B cell (primary cell): ENCODE data around the gene KIAA0825. TPM values are rescaled to one million over a fixed set of nuclear protein-coding genes. Genes with fewer than 3 reads are reported as not detected.

Experiments
- ATAC-seq: fragments of 200-7000 bp; cut with Tn5 transposase; one replicate; pipeline ENCODE4 v1.10.0; 2021; ENCODE audit warnings: low read depth, mild to moderate bottlenecking, moderate number of reproducible peaks, moderate library complexity
- CTCF ChIA-PET: fragments of 350-600 bp; sonication (Branson Sonifier 250); formaldehyde crosslinking; loops from one replicate; lab custom pipeline; 2021; ENCODE audit warnings: antibody characterized with exemption, inconsistent platforms; lab: Charles Lee
- POLR2A ChIA-PET: fragments of 350-600 bp; sonication (Branson Sonifier 250); formaldehyde crosslinking; loops from one replicate; lab custom pipeline; 2021; ENCODE audit warnings: antibody characterized with exemption; lab: Charles Lee
- DNase-seq: peaks from one replicate; pipeline ENCODE4 v3.0.0; 2013
- H2AFZ ChIP-seq: 2 replicates; pipeline ENCODE4 v1.6.1; 2012; ENCODE audit warnings: mild to moderate bottlenecking, low read depth, low read length; ENCODE audit not compliant: insufficient read depth, poor library complexity, severe bottlenecking
- H3K27ac ChIP-seq, 2 donors: 1 replicate in 1 of 2; 2 replicates in 1 of 2; pipeline ENCODE4 v1.5.1; 2012 to 2013; ENCODE audit warnings: low read length in 2 of 2, mild to moderate bottlenecking in 2 of 2, moderate library complexity in 1 of 2
- H3K27me3 ChIP-seq, 4 experiments: fragments of 200-600 bp in 1 of 4; sonication (generic) in 1 of 4; replicated peaks in 1 of 4; 1 replicate in 2 of 4; 2 replicates in 2 of 4; pipeline versions ENCODE4 v1.6.1 to v1.7.0; 2013 to 2016; ENCODE audit warnings: low read length in 3 of 4, mild to moderate bottlenecking in 2 of 4, mixed read lengths in 1 of 4, moderate library complexity in 1 of 4; ENCODE audit not compliant: insufficient read depth in 4 of 4, control insufficient read depth in 3 of 4; ENCODE audit errors: control extremely low read depth in 1 of 4
- H3K36me3 ChIP-seq, 2 experiments: replicated peaks in 1 of 2; 1 replicate in 1 of 2; 2 replicates in 1 of 2; pipeline versions ENCODE4 v1.6.1 to v1.7.1; 2013; ENCODE audit warnings: low read length in 1 of 2; ENCODE audit not compliant: insufficient read depth in 2 of 2, control insufficient read depth in 1 of 2; ENCODE audit errors: control extremely low read depth in 1 of 2, extremely low read depth in 1 of 2
- H3K4me1 ChIP-seq, 2 donors: fragments of 200-600 bp in 1 of 2; sonication (generic) in 1 of 2; 1 replicate in 1 of 2; 2 replicates in 1 of 2; pipeline versions ENCODE4 v1.5.1 to v1.6.1; 2013 to 2017; ENCODE audit warnings: low read length in 2 of 2; ENCODE audit not compliant: control insufficient read depth in 2 of 2, insufficient read depth in 2 of 2
- H3K4me2 ChIP-seq: replicated peaks from 2 replicates; pipeline ENCODE3; 2012; ENCODE audit warnings: mild to moderate bottlenecking, low read depth, low read length; ENCODE audit not compliant: poor library complexity, severe bottlenecking
- H3K4me3 ChIP-seq, 5 experiments: fragments of 200-600 bp in 1 of 5; sonication (generic) in 1 of 5; 1 replicate in 3 of 5; 2 replicates in 2 of 5; pipeline versions ENCODE4 v1.5.1 to v1.7.0; 2011 to 2016; ENCODE audit warnings: low read length in 4 of 5, mild to moderate bottlenecking in 4 of 5, low read depth in 2 of 5, control low read depth in 1 of 5, moderate library complexity in 1 of 5; ENCODE audit not compliant: insufficient read depth in 1 of 5; ENCODE audit errors: control extremely low read depth in 1 of 5, extremely low read depth in 1 of 5
- H3K79me2 ChIP-seq: fragments of 200-600 bp; sonication (generic); one replicate; pipeline ENCODE4 v1.6.0; 2016; ENCODE audit warnings: low read length; ENCODE audit not compliant: control insufficient read depth, insufficient read depth
- H3K9ac ChIP-seq: fragments of 200-600 bp; sonication (generic); 2 replicates; pipeline ENCODE4 v1.6.1; 2017; ENCODE audit warnings: mild to moderate bottlenecking, low read length, moderate library complexity
- H3K9me3 ChIP-seq, 3 donors: one replicate each; pipeline versions ENCODE4 v1.6.1 to v1.7.1; 2013; ENCODE audit warnings: low read length in 2 of 3; ENCODE audit not compliant: control insufficient read depth in 2 of 3, insufficient read depth in 1 of 3; ENCODE audit errors: control extremely low read depth in 1 of 3
- H4K20me1 ChIP-seq: 2 replicates; pipeline ENCODE4 v1.6.0; 2012; ENCODE audit warnings: mild to moderate bottlenecking, low read length; ENCODE audit not compliant: insufficient read depth, control insufficient read depth, poor library complexity, severe bottlenecking
- H3K27ac Mint-ChIP-seq: one replicate; pipeline ENCODE4 v1.8.0; 2021; ENCODE audit warnings: mixed read lengths
- H3K27me3 Mint-ChIP-seq: one replicate; pipeline ENCODE4 v1.8.0; 2021; ENCODE audit warnings: mixed read lengths
- H3K4me1 Mint-ChIP-seq: one replicate; pipeline ENCODE4 v1.8.0; 2021; ENCODE audit warnings: mixed read lengths
- H3K4me3 Mint-ChIP-seq: one replicate; pipeline ENCODE4 v1.8.0; 2021; ENCODE audit warnings: mixed read lengths
- H3K9me3 Mint-ChIP-seq: one replicate; pipeline ENCODE4 v1.8.0; 2022; ENCODE audit warnings: mixed read lengths; ENCODE audit not compliant: insufficient read depth
- CTCF ChIP-seq: fragments of 200-600 bp; IDR thresholded peaks from one replicate; pipeline ENCODE4 v1.8.0; 2022; ENCODE audit warnings: antibody characterized with exemption, mild to moderate bottlenecking
- EZH2 ChIP-seq: IDR thresholded peaks from 2 replicates; pipeline ENCODE4 v1.6.1; 2012; ENCODE audit warnings: borderline replicate concordance, low read depth, mild to moderate bottlenecking, moderate library complexity, low read length; ENCODE audit not compliant: insufficient read depth, poor library complexity, severe bottlenecking
- WGBS: methylation state at CpG from one replicate; pipeline ENCODE4 v1.1.5; 2013; ENCODE audit warnings: missing lambda C conversion rate; ENCODE audit not compliant: insufficient coverage; 5-methylcytosine and 5-hydroxymethylcytosine counted together
- intact Hi-C: fragments of 100-400 bp; cut with micrococcal nuclease; formaldehyde crosslinking; loops from one replicate; pipeline ENCODE4 v1.10.0; 2022
- polyA plus RNA-seq: library from polyadenylated mRNA; depleted of rRNA; stranded (reverse); fragments of >200 nt; gene quantifications from 2 replicates; pipeline ENCODE4 v1.2.3, GENCODE V29; 2012
- total RNA-seq, 2 donors: library from RNA; stranded (reverse); fragments of 120-200 nt in 1 of 2; gene quantifications; 1 replicate in 1 of 2; 2 replicates in 1 of 2; pipeline versions ENCODE4 v1.2.3 to v1.2.4, GENCODE V29; 2013 to 2022

Gene KIAA0825
- total and polyA plus RNA-seq, 2 donors (not counting 1 experiment from before 2014, with no cell fraction given): 0.43 to 2.7 TPM

DNA sequence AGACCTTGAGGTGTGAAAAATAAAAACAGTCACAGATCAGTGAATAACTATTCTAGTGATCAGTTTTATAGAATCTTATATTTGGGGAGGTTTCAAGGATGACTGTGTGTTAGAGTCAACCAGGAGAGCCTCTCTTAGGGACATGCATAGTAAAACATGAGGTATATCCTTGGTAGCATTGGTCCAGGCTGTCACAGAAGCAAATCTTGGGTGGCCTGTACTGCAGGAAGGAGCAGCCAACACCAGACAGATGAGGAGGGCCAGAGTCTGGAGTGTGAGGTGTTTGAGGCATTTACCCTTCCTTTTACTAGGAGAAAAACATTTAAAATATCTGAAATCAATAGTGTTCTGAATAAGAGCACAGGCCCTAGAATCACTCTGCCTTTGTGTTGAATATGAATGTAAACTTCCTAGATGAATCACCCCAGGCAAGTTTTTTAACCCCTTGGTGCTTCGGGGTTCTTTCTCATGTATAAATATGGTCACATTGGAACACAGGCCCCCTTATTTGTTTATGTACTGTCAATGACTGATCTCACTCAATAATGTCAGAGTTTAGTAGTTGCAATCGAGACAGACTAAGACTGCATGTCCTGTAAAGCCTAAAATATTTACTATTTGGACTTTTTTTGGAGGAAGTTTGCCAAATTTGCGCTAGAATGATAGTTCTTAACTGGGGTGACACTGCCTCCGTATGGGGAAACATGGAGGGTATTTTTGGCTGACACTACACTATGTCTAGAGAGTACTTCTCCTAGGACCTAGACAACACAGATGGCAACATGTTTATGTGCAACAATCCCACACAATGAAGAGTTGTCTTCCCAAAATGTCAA is 460.5 kb downstream of the KIAA0825 start:
- CTCF ChIA-PET: no interaction called here
- Mint-ChIP-seq H3K27ac (no peak overlapping the region), H3K4me3 (no peak overlapping the region), H3K27me3 (peaks cover 4% of the 10 kb centered on the region), H3K9me3 (no peaks in the 10 kb centered on the region), H3K4me1 (no peaks in the 10 kb centered on the region)
- no peak overlapping the region for H2AFZ ChIP-seq
- no peak overlapping the region for H3K4me3 ChIP-seq
- intact Hi-C loops: no loop called here
- WGBS: no CpG with 5 or more reads among the region's 4 CpGs
- H3K36me3 ChIP-seq: no peaks in the 10 kb centered on the region
- no peaks in the 10 kb centered on the region for H3K9me3 ChIP-seq
- no peaks in the 10 kb centered on the region for H4K20me1 ChIP-seq
- H3K4me1 ChIP-seq: no peaks in the 10 kb centered on the region
- TF ChIP-seq EZH2 (no peak), CTCF (no peak)
- H3K4me2 ChIP-seq: no peak overlapping the region
- no peaks in the 10 kb centered on the region for H3K79me2 ChIP-seq
- POLR2A ChIA-PET: no interaction called here
- no peak for ATAC-seq
- no peak overlapping the region for H3K9ac ChIP-seq
- no peaks in the 10 kb centered on the region for H3K27me3 ChIP-seq
- no peak overlapping the region for H3K27ac ChIP-seq
- DNase-seq: no peak

DNA sequence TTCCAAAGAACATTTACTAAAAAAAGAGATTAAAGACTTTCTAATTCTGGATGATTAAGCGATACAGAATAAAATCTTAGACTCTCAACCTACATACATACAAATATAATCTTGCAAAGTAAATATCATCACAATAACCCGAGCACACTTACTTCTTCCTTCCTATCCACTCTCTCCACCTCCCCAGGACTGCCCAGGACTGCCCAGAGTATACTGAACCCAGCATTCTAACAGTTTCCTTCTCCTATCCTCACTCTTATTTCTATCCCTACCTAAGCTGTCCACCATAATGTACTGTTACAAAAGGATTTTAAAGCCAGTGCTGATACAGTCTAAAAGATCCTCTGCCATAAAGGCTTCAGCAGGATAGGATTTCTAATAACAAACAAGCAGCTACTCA is 463.7 kb downstream of the KIAA0825 start:
- WGBS: 86% methylated on average over 1 of the region's 2 CpGs
- Histone ChIP-seq H3K9me3 (no peaks in the 10 kb centered on the region), H3K4me1 (no peaks in the 10 kb centered on the region), H3K27ac (no peak overlapping the region), H3K4me3 (no peak overlapping the region), H3K27me3 (no peaks in the 10 kb centered on the region), H3K4me2 (no peak overlapping the region), H3K79me2 (no peaks in the 10 kb centered on the region), H2AFZ (no peak overlapping the region), H4K20me1 (no peaks in the 10 kb centered on the region), H3K9ac (no peak overlapping the region), H3K36me3 (no peaks in the 10 kb centered on the region)
- Mint-ChIP-seq H3K27ac (no peak overlapping the region), H3K4me3 (no peak overlapping the region), H3K27me3 (peaks cover 7% of the 10 kb centered on the region), H3K4me1 (no peaks in the 10 kb centered on the region), H3K9me3 (peaks cover 3% of the 10 kb centered on the region)
- intact Hi-C loops: no loop called here
- ChIA-PET CTCF (no interaction called here), POLR2A (no interaction called here)
- TF ChIP-seq CTCF (no peak), EZH2 (no peak)
- no peak for ATAC-seq
- DNase-seq: no peak
